Fibroblast of lung (primary cell): ENCODE data around the gene MDN1.

ENCODE experiments used
- EZH2 ChIP-seq: IDR thresholded peaks from 2 replicates; pipeline ENCODE4 v1.5.1; 2012; ENCODE audit warnings: low read length, control low read depth, mild to moderate bottlenecking; ENCODE audit errors: missing control alignments
- TF ChIP-seq, protein P1 (sequence below), 2 donors: IDR thresholded peaks in 1 of 2; conservative IDR thresholded peaks in 1 of 2; 1 replicate in 1 of 2; 2 replicates in 1 of 2; pipeline ENCODE4 v1.5.1; 2011 to 2012; ENCODE audit warnings: low read length in 2 of 2, control low read depth in 1 of 2, inconsistent platforms in 1 of 2, low read depth in 1 of 2, mild to moderate bottlenecking in 1 of 2

DNA sequence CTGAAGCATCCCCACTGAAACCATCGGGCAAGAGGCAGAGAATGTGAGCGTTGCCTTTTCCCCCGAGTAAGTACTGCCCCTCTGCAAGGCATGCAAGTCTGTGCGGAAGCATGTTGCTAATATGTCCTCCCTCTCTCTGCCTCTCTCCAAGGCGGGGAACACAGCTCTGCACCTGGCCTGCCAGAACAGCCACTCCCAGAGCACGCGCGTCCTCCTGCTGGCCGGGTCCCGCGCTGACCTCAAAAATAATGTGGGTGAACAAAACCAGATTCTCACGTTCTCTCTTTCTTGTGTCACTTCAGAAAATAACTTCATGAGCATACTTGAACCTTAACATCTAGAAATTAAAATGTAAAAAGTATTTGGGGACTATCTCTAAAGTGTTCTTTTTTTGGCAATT is 207.5 kb downstream of the MDN1 start:
- TF ChIP-seq, protein P1, sequence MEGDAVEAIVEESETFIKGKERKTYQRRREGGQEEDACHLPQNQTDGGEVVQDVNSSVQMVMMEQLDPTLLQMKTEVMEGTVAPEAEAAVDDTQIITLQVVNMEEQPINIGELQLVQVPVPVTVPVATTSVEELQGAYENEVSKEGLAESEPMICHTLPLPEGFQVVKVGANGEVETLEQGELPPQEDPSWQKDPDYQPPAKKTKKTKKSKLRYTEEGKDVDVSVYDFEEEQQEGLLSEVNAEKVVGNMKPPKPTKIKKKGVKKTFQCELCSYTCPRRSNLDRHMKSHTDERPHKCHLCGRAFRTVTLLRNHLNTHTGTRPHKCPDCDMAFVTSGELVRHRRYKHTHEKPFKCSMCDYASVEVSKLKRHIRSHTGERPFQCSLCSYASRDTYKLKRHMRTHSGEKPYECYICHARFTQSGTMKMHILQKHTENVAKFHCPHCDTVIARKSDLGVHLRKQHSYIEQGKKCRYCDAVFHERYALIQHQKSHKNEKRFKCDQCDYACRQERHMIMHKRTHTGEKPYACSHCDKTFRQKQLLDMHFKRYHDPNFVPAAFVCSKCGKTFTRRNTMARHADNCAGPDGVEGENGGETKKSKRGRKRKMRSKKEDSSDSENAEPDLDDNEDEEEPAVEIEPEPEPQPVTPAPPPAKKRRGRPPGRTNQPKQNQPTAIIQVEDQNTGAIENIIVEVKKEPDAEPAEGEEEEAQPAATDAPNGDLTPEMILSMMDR (conservative IDR thresholded peaks at IDR 0.05 in 1 of 2, IDR thresholded peaks at IDR 0.05 in 1 of 2; ENCODE audit: low read depth in 1 of 2, low read length in 2 of 2), result no peak
- no peak for TF ChIP-seq EZH2
